Kidney (tissue), 14 donors: ENCODE data around the gene TRIM9. TPM values are rescaled to one million over a fixed set of nuclear protein-coding genes. Genes with fewer than 3 reads are reported as not detected.

ENCODE experiments used
- DNase-seq, 5 donors: peaks; one replicate each; pipeline ENCODE4 v3.0.0-alpha.2; 2013 to 2020
- FAIRE-seq: peaks from 2 replicates; lab custom pipeline; 2012; peaks lifted over from hg19 to GRCh38; lab: Jason Lieb, UNC
- H3K27ac ChIP-seq, 2 donors: one replicate each; pipeline ENCODE4 v1.7.0; 2013; ENCODE audit warnings: low read depth in 2 of 2, low read length in 2 of 2, inconsistent platforms in 1 of 2
- H3K27me3 ChIP-seq: one replicate; pipeline ENCODE4 v1.7.1; 2013; ENCODE audit warnings: low read length, inconsistent platforms; ENCODE audit not compliant: control insufficient read depth, insufficient read depth
- H3K36me3 ChIP-seq, 3 donors: one replicate each; pipeline versions ENCODE4 v1.7.0 to v1.7.1; 2013; ENCODE audit warnings: low read length in 3 of 3, control low read depth in 1 of 3, inconsistent platforms in 1 of 3; ENCODE audit not compliant: insufficient read depth in 3 of 3, control insufficient read depth in 2 of 3
- H3K4me1 ChIP-seq, 3 donors: one replicate each; pipeline versions ENCODE4 v1.7.0 to v1.7.1; 2013; ENCODE audit warnings: low read length in 3 of 3, inconsistent platforms in 1 of 3, low read depth in 1 of 3; ENCODE audit not compliant: control insufficient read depth in 2 of 3, insufficient read depth in 2 of 3
- H3K4me3 ChIP-seq, 3 donors: one replicate each; pipeline versions ENCODE4 v1.7.0 to v1.8.1; 2013; ENCODE audit warnings: low read length in 3 of 3, control low read depth in 1 of 3, inconsistent platforms in 1 of 3
- H3K9ac ChIP-seq, 3 donors: one replicate each; pipeline versions ENCODE4 v1.7.0 to v1.7.1; 2013; ENCODE audit warnings: low read length in 3 of 3, control low read depth in 1 of 3, inconsistent platforms in 1 of 3
- H3K9me3 ChIP-seq, 3 donors: one replicate each; pipeline versions ENCODE4 v1.7.0 to v1.7.1; 2013; ENCODE audit warnings: low read length in 3 of 3, control low read depth in 1 of 3, inconsistent platforms in 1 of 3; ENCODE audit not compliant: control insufficient read depth in 2 of 3, insufficient read depth in 1 of 3
- intact Hi-C: fragments of 100-400 bp; cut with DNase I; formaldehyde crosslinking; loops from one replicate; pipeline ENCODE4 v1.11.1; 2022
- polyA plus RNA-seq: library from polyadenylated mRNA; stranded (reverse); fragments of 350-450 nt; fragmentation: Illumina TruSeq; extraction: RNeasy Lipid Tissue Mini Kit (QIAGEN cat#74804); gene quantifications from one replicate; pipeline ENCODE4 v1.2.3, GENCODE V29; 2014; ENCODE audit warnings: low read depth, low replicate concordance; ENCODE audit not compliant: insufficient read depth
- total RNA-seq: library from RNA; stranded (reverse); fragmentation: NEBNext Ultra II Directional; extraction: Animal tissue kit (Norgen Biotek cat#: 25700); gene quantifications from one replicate; pipeline ENCODE4 v1.2.1, GENCODE V29; 2021
- TF ChIP-seq, protein P1 (sequence below): IDR thresholded peaks from 3 replicates; pipeline ENCODE4 v1.5.1; 2012; ENCODE audit warnings: mild to moderate bottlenecking, moderate library complexity, borderline replicate concordance; ENCODE audit not compliant: insufficient read depth; ENCODE audit errors: extremely low read depth
- donor health status: control.
- donor health status: control.
- donor health status: control.
- donor health status: control.
- donor health status: control.
- donor health status: DM: yes; HTN: yes; CAD: no.
- donor health status: Normal renal cell carcinoma (clear cell type).

TRIM9 gene
- total and polyA plus RNA-seq, 2 donors from 2014 or later, result 0.67 to 2.0 TPM

DNA sequence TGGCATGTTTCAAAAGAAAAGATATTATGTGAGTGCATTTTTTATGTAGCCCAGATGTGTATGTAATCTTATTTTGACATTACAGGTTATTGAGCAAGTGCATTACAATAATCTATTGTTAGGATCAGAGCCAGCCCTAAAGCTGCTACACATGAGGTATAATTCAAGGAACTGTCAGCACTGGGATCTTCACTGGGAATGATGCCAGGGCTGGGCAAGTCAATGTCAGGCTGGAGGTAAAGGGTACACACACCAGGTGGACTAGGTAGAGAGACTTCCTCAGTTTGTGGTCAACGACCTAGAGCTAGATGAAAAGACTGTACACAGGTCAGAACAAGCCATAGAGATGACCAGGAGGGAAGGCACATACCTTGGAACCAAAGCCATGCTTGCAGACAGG, 15.4 kb downstream of the TRIM9 start:
- H3K9me3 ChIP-seq, result no peaks in the 10 kb centered on the region
- intact Hi-C loops, result no loop called here
- H3K4me3 ChIP-seq, result no peak overlapping the region
- no peak overlapping the region for H3K9ac ChIP-seq
- TF ChIP-seq, protein P1, sequence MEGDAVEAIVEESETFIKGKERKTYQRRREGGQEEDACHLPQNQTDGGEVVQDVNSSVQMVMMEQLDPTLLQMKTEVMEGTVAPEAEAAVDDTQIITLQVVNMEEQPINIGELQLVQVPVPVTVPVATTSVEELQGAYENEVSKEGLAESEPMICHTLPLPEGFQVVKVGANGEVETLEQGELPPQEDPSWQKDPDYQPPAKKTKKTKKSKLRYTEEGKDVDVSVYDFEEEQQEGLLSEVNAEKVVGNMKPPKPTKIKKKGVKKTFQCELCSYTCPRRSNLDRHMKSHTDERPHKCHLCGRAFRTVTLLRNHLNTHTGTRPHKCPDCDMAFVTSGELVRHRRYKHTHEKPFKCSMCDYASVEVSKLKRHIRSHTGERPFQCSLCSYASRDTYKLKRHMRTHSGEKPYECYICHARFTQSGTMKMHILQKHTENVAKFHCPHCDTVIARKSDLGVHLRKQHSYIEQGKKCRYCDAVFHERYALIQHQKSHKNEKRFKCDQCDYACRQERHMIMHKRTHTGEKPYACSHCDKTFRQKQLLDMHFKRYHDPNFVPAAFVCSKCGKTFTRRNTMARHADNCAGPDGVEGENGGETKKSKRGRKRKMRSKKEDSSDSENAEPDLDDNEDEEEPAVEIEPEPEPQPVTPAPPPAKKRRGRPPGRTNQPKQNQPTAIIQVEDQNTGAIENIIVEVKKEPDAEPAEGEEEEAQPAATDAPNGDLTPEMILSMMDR, result no peak
- no peak overlapping the region for H3K27ac ChIP-seq
- DNase-seq, result no peak
- FAIRE-seq, result no peak
- no peaks in the 10 kb centered on the region for H3K36me3 ChIP-seq
- no peaks in the 10 kb centered on the region for H3K27me3 ChIP-seq
- peaks cover 0 to 3% (median 0%) of the 10 kb centered on the region in 3 donors for H3K4me1 ChIP-seq

DNA sequence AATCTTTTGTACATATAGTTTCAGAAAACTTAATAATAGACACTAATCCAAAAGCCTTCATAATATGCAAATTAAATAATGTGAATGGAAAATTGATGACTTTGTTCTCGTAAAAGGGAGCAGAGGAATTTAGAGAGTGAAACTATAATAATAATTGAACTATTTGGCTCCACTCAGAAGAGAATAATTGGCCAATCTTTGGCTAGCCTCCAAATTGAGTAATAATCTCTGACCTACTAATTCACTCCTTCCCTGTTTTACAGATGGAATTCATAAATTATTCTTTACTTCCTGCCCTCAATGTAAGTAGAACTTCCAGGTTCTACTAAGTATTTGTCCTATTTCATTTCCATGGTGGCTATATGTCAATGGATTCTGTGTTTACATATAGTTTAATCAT, 15.8 kb downstream of the TRIM9 start:
- Histone ChIP-seq H3K36me3 (no peaks in the 10 kb centered on the region), H3K4me1 (peaks cover 0 to 3% (median 0%) of the 10 kb centered on the region in 3 donors), H3K4me3 (no peak overlapping the region), H3K27ac (no peak overlapping the region), H3K9me3 (no peaks in the 10 kb centered on the region), H3K9ac (no peak overlapping the region), H3K27me3 (no peaks in the 10 kb centered on the region)
- TF ChIP-seq, protein P1, result no peak
- DNase-seq, result no peak
- intact Hi-C loops, result no loop called here
- no peak for FAIRE-seq

- intact Hi-C loops, result no loop called here
- Histone ChIP-seq H3K9me3 (peaks cover 0 to 6% (median 1%) of the 10 kb centered on the region in 3 donors), H3K4me1 (peaks cover 0 to 3% (median 0%) of the 10 kb centered on the region in 3 donors), H3K4me3 (no peak overlapping the region), H3K9ac (no peak overlapping the region), H3K27ac (no peak overlapping the region), H3K27me3 (no peaks in the 10 kb centered on the region), H3K36me3 (no peaks in the 10 kb centered on the region)
- DNase-seq, result no peak
- TF ChIP-seq, protein P1, result no peak
- FAIRE-seq, result no peak
Measured at GRCh38 chr14:51074701-51075385, 20.1 kb downstream of the TRIM9 start.
